ENCODE measurements around the gene PLCG1.
A peak's percentile ranks its signal among the peaks of the same experiment; 100 is the strongest.

The PLCG1 gene

DNA sequence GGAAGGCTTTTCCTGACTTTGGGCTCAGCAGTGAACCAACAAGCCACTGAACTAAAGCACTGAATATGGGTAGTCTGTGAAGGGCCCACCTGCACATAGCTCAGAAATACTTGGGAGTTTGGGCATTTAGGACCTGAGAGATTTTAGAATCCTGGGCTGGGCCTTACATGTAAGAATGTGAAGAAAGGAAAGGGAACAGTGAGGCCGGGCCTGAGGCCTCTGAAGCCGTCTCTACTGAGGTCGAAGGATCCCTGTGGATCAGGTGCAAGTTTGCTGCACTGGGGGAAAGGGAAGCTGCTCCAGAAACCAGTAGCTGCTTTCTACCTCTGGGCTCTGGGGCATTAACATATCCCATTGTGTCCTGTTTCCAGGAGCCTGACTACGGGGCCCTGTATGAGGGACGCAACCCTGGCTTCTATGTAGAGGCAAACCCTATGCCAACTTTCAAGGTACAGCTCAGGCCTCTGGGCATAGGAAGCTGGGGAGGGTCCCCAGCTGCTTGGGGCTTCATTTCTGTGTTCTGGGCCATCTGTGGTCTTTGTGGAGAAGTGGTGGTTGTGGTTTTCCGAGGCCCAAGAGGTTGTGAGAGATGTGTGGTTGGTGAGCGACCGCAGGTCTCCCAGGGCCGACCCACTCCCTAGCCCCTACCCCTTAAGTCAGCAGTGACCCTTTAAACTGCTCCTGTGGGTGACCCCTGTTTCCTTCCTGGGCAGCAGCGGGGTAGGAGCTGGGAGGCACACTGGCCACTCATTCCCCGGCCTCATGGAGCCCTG lies 30.3 kb downstream of the PLCG1 start:
- no peak overlapping the region for H3K4me3 ChIP-seq (ENCODE audit: low read depth, low read length)
- DNase-seq (ENCODE audit: low read depth), result no peak
- TF ChIP-seq CTCF (conservative IDR thresholded peaks at IDR 0.05; ENCODE audit: low read depth, low read length), result no peak

- no peak for TF ChIP-seq CTCF (conservative IDR thresholded peaks at IDR 0.05; ENCODE audit: low read depth, low read length)
- DNase-seq (ENCODE audit: low read depth), result no peak
- no peak overlapping the region for H3K4me3 ChIP-seq (ENCODE audit: low read depth, low read length)
Measured at GRCh38 chr20:41168281-41169161, 31.2 kb downstream of the PLCG1 start.

- no peak overlapping the region for H3K4me3 ChIP-seq (ENCODE audit: low read depth, low read length)
- TF ChIP-seq CTCF (conservative IDR thresholded peaks at IDR 0.05; ENCODE audit: low read depth, low read length), result no peak
- no peak for DNase-seq (ENCODE audit: low read depth)
Measured at GRCh38 chr20:41169162-41169690, 31.9 kb downstream of the PLCG1 start.

- no peak for TF ChIP-seq CTCF (conservative IDR thresholded peaks at IDR 0.05; ENCODE audit: low read depth, low read length)
- peak; percentile 43 for DNase-seq (ENCODE audit: low read depth)
- H3K4me3 ChIP-seq (ENCODE audit: low read depth, low read length), result no peak overlapping the region
Measured at GRCh38 chr20:41169791-41170351, 32.5 kb downstream of the PLCG1 start.

DNA sequence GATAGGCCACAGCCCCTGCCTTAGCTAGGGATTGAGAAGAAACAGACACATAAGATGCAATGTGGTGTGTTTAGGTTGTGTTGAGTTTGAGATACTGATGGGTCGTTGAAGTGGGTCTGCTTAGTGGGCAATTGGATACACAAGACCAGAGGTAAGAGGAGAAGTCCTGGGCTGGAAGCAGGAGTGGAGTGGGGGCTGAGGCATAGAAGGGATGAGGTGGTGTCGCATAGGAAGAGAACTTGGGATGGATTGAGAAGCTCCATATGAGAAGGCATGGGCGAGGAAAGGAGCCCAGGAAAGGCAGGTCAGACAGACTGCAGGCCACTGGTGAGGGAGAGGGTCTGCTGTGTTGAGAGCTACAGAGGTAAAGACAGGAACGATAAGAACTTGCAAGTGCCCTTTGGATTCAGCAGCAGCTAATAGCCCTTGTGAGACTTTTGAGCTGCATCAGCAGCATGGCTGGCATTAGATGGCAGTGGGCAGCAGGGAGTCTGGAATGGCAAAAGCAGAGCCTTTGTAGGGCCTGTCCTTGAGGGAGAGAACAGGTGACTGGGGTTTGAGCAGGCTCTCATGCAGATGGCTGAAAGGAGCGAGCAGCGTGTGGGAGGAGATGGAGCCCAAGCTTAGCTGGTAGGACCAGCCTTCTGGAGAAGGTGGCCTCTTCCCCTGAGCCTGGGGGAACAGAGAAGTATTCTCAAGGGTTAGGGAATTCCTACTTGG lies 33.2 kb downstream of the PLCG1 start:
- no peak overlapping the region for H3K4me3 ChIP-seq (ENCODE audit: low read depth, low read length)
- no peak for TF ChIP-seq CTCF (conservative IDR thresholded peaks at IDR 0.05; ENCODE audit: low read depth, low read length)
- DNase-seq (ENCODE audit: low read depth), result no peak

DNA sequence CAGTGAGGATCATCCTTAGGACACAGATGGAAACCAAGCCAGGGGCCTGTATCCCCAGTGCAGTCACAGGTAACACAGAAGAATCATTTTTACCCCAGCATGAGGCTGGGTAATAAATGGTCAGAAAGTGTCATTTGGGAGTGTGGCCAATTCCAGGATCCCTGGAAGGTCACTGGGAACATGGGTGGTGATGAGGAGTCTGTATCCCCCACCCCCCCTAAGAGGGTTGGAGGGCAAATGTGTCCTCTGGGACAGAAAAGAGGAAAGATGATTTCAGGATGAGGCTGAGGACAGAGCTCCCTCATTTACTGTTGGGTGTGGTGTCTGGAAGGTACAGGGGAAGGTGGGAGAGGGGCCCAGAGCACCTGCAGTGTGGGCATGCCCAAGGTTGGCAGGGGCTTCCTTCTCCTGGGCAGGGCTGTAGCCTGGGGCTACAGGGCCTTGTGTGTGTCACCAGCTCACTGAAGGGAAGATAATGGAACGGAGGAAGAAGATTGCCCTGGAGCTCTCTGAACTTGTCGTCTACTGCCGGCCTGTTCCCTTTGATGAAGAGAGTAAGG lies 34.5 kb downstream of the PLCG1 start:
- no peak for DNase-seq (ENCODE audit: low read depth)
- H3K4me3 ChIP-seq (ENCODE audit: low read depth, low read length), result no peak overlapping the region
- TF ChIP-seq CTCF (conservative IDR thresholded peaks at IDR 0.05; ENCODE audit: low read depth, low read length), result no peak

Data from choroid plexus epithelial cell (primary cell).